K562 (cell line): ENCODE measurements around the gene LYPD5. TPM values are rescaled to one million over a fixed set of nuclear protein-coding genes. Genes with fewer than 3 reads are reported as not detected.

Experiments used
- BACH1 ChIP-seq: fragments of 200-800 bp; sonication (Bioruptor generic); IDR thresholded peaks from 2 replicates; pipeline ENCODE4 v1.6.1; 2016; ENCODE audit warnings: missing genetic modification characterization, missing compliant biosample characterization
- CHD2 ChIP-seq: IDR thresholded peaks from 2 replicates; pipeline ENCODE4 v1.6.1; 2011; ENCODE audit warnings: low read depth, low read length
- EP400 ChIP-seq: fragments of 450-650 bp; IDR thresholded peaks from 2 replicates; pipeline ENCODE4 v1.6.1; 2017; ENCODE audit warnings: antibody characterized with exemption, mild to moderate bottlenecking, moderate library complexity
- FOSL1 ChIP-seq: fragments of 200-800 bp; sonication (Bioruptor generic); conservative IDR thresholded peaks from 2 replicates; pipeline ENCODE4 v1.6.1; 2016; ENCODE audit warnings: missing genetic modification characterization, missing compliant biosample characterization
- HEY1 ChIP-seq: fragments of 250-450 bp; sonication (Bioruptor Pico); IDR thresholded peaks from 2 replicates; pipeline ENCODE4 v1.5.0; 2020; ENCODE audit warnings: mild to moderate bottlenecking, moderate library complexity, borderline replicate concordance
- JUNB ChIP-seq: fragments of 450-650 bp; formaldehyde crosslinking; conservative IDR thresholded peaks from 2 replicates; pipeline ENCODE4 v1.4.0; 2020; ENCODE audit warnings: mild to moderate bottlenecking
- KHSRP ChIP-seq: fragments of 450-650 bp; IDR thresholded peaks from 2 replicates; pipeline ENCODE4 v1.6.1; 2017
- MTA3 ChIP-seq: fragments of 450-650 bp; formaldehyde crosslinking; IDR thresholded peaks from 2 replicates; pipeline ENCODE4 v1.6.1; 2017; ENCODE audit warnings: mild to moderate bottlenecking, borderline replicate concordance
- NCOA1 ChIP-seq: fragments of 450-650 bp; IDR thresholded peaks from 2 replicates; pipeline ENCODE4 v1.6.1; 2016; ENCODE audit warnings: low read depth
- RBM34 ChIP-seq: fragments of 200-400 bp; formaldehyde crosslinking; IDR thresholded peaks from 2 replicates; pipeline ENCODE4 v1.6.1; 2018; ENCODE audit warnings: low read length, borderline replicate concordance; ENCODE audit not compliant: insufficient read depth
- SMAD1 ChIP-seq: fragments of 150-350 bp; IDR thresholded peaks from 2 replicates; pipeline ENCODE4 v1.6.1; 2014; ENCODE audit warnings: low read length, low read depth; ENCODE audit not compliant: partially characterized antibody
- SMAD3 ChIP-seq: fragments of 450-650 bp; formaldehyde crosslinking; conservative IDR thresholded peaks from 2 replicates; pipeline ENCODE4 v1.4.0; 2020; ENCODE audit warnings: mild to moderate bottlenecking
- SP2 ChIP-seq: IDR thresholded peaks from 2 replicates; pipeline ENCODE4 v1.6.1; 2011; ENCODE audit warnings: mild to moderate bottlenecking, low read depth, low read length, moderate library complexity; ENCODE audit not compliant: poor library complexity, severe bottlenecking; ENCODE audit errors: extremely low read depth
- TGIF2 ChIP-seq: sonication (generic); formaldehyde crosslinking; IDR thresholded peaks from 2 replicates; pipeline ENCODE4 v1.8.1; 2022; ENCODE audit warnings: mild to moderate bottlenecking, missing genetic modification reagents, moderate library complexity
- ZNF134 ChIP-seq: fragments of 250-450 bp; sonication (Bioruptor Pico); conservative IDR thresholded peaks from 2 replicates; pipeline ENCODE4 v1.4.0; 2020
- ZNF717 ChIP-seq: fragments of 250-450 bp; sonication (Bioruptor Pico); IDR thresholded peaks from 2 replicates; pipeline ENCODE4 v1.5.0; 2021
- ZNF766 ChIP-seq: fragments of 200-800 bp; sonication (Bioruptor generic); conservative IDR thresholded peaks from 2 replicates; pipeline ENCODE4 v1.6.1; 2016; ENCODE audit warnings: missing genetic modification characterization, missing compliant biosample characterization
- polyA plus RNA-seq, 8 experiments: library from polyadenylated mRNA; depleted of rRNA in 4 of 8; stranded (reverse) in 5 of 8; unstranded in 3 of 8; fragments of >200 nt; fragmentation: Nextera tagmentation in 2 of 8; fragmentation: Illumina TruSeq in 1 of 8; extraction: Ambion mirVana in 2 of 8; extraction: Trizol in 1 of 8; gene quantifications; 2 replicates each; pipeline versions ENCODE4 v1.2.1 to v1.2.3, GENCODE V29; 2011 to 2014; ENCODE audit warnings: inconsistent platforms in 1 of 8, missing spikeins in 1 of 8
- total RNA-seq, 7 experiments: library from RNA; depleted of rRNA in 6 of 7; stranded (reverse); fragments of >200 nt in 6 of 7; fragmentation: Illumina TruSeq in 2 of 7; extraction: Trizol in 2 of 7; gene quantifications; 2 replicates each; pipeline versions ENCODE4 v1.2.1 to v1.2.3, GENCODE V29; 2011 to 2021; ENCODE audit warnings: low replicate concordance in 1 of 7
- TF ChIP-seq, protein P1 (sequence below): sonication (generic); formaldehyde crosslinking; IDR thresholded peaks from 2 replicates; pipeline ENCODE4 v1.8.1; 2023; ENCODE audit warnings: mild to moderate bottlenecking, missing genetic modification reagents, moderate library complexity
- TF ChIP-seq, protein P2 (sequence below): fragments of 250-450 bp; sonication (Bioruptor Pico); IDR thresholded peaks from 2 replicates; pipeline ENCODE4 v1.5.0; 2020; ENCODE audit warnings: mild to moderate bottlenecking
- TF ChIP-seq, protein P3 (sequence below), 2 experiments: fragments of 450-650 bp in 1 of 2; sonication (generic) in 1 of 2; formaldehyde crosslinking; conservative IDR thresholded peaks; 2 replicates each; pipeline versions ENCODE4 v1.4.0 to v1.8.1; 2020 to 2022; ENCODE audit warnings: mild to moderate bottlenecking in 1 of 2, missing genetic modification reagents in 1 of 2
- TF ChIP-seq, protein P4 (sequence below): fragments of 250-450 bp; sonication (Bioruptor Pico); IDR thresholded peaks from 2 replicates; pipeline ENCODE4 v1.8.0; 2022; ENCODE audit warnings: moderate library complexity, mild to moderate bottlenecking, inconsistent platforms
- TF ChIP-seq, protein P5 (sequence below): fragments of 250-450 bp; sonication (Bioruptor Pico); IDR thresholded peaks from 2 replicates; pipeline ENCODE4 v1.5.0; 2021; ENCODE audit warnings: mild to moderate bottlenecking, borderline replicate concordance

The LYPD5 gene
- total and polyA plus RNA-seq, 9 of the 15 experiments (the other 6 are each of a cell fraction or from before 2014, with no cell fraction given) = 0.03 to 0.22 (median 0.10) TPM; not detected in 3

DNA sequence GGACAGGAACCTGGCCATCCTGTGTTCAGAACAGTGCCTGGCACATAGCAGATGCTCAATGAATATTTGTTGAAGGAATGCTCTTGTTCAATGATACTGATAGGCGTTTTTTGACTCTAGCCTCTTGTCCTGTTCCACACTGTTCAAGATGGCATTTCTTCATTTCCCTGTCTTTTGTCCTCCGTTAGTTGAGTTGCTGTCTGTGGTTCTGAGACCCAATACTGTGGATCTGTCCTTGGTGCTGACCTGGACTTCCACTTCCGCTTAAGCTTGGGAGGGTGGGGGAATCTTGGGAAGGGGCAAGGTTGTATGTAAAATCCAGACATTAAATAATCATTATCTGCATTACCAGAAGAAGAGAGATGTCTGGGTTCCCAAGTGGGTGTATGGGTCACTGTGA lies 13.2 kb downstream of the LYPD5 start (continued):
- TF ChIP-seq, protein P1, sequence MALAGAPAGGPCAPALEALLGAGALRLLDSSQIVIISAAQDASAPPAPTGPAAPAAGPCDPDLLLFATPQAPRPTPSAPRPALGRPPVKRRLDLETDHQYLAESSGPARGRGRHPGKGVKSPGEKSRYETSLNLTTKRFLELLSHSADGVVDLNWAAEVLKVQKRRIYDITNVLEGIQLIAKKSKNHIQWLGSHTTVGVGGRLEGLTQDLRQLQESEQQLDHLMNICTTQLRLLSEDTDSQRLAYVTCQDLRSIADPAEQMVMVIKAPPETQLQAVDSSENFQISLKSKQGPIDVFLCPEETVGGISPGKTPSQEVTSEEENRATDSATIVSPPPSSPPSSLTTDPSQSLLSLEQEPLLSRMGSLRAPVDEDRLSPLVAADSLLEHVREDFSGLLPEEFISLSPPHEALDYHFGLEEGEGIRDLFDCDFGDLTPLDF (CRISPR knock-in tag) = peak; percentile 59; the same call in 1 of the 2 replicates
- TF ChIP-seq ZNF717 (no peak), HEY1 (CRISPR knock-in tag) (no peak), SMAD1 (no peak), EP400 (no peak), ZNF134 (no peak), SMAD3 (CRISPR knock-in tag) (peak; percentile 81), MTA3 (no peak), RBM34 (no peak), KHSRP (no peak), ZNF766 (CRISPR knock-in tag) (peak; percentile 96), BACH1 (tag) (peak; percentile 72; the same call in 1 of the 2 replicates), SP2 (no peak), NCOA1 (peak; percentile 98), JUNB (CRISPR knock-in tag) (no peak), FOSL1 (no peak), TGIF2 (peak; percentile 62; the same call in 1 of the 2 replicates), CHD2 (no peak)
- TF ChIP-seq, protein P2, sequence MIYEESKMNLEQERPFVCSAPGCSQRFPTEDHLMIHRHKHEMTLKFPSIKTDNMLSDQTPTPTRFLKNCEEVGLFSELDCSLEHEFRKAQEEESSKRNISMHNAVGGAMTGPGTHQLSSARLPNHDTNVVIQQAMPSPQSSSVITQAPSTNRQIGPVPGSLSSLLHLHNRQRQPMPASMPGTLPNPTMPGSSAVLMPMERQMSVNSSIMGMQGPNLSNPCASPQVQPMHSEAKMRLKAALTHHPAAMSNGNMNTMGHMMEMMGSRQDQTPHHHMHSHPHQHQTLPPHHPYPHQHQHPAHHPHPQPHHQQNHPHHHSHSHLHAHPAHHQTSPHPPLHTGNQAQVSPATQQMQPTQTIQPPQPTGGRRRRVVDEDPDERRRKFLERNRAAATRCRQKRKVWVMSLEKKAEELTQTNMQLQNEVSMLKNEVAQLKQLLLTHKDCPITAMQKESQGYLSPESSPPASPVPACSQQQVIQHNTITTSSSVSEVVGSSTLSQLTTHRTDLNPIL (CRISPR knock-in tag) = no peak
- TF ChIP-seq, protein P3, sequence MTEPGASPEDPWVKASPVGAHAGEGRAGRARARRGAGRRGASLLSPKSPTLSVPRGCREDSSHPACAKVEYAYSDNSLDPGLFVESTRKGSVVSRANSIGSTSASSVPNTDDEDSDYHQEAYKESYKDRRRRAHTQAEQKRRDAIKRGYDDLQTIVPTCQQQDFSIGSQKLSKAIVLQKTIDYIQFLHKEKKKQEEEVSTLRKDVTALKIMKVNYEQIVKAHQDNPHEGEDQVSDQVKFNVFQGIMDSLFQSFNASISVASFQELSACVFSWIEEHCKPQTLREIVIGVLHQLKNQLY (CRISPR knock-in tag; conservative IDR thresholded peaks at IDR 0.05) = peak in 1 of 2 experiments; percentile 95; a peak in 2 of 4 replicates
- TF ChIP-seq, protein P4, sequence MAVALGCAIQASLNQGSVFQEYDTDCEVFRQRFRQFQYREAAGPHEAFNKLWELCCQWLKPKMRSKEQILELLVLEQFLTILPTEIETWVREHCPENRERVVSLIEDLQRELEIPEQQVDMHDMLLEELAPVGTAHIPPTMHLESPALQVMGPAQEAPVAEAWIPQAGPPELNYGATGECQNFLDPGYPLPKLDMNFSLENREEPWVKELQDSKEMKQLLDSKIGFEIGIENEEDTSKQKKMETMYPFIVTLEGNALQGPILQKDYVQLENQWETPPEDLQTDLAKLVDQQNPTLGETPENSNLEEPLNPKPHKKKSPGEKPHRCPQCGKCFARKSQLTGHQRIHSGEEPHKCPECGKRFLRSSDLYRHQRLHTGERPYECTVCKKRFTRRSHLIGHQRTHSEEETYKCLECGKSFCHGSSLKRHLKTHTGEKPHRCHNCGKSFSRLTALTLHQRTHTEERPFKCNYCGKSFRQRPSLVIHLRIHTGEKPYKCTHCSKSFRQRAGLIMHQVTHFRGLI (CRISPR knock-in tag) = 0 out of 2 replicates have a peak, but pooled peaks have one; percentile 19
- TF ChIP-seq, protein P5, sequence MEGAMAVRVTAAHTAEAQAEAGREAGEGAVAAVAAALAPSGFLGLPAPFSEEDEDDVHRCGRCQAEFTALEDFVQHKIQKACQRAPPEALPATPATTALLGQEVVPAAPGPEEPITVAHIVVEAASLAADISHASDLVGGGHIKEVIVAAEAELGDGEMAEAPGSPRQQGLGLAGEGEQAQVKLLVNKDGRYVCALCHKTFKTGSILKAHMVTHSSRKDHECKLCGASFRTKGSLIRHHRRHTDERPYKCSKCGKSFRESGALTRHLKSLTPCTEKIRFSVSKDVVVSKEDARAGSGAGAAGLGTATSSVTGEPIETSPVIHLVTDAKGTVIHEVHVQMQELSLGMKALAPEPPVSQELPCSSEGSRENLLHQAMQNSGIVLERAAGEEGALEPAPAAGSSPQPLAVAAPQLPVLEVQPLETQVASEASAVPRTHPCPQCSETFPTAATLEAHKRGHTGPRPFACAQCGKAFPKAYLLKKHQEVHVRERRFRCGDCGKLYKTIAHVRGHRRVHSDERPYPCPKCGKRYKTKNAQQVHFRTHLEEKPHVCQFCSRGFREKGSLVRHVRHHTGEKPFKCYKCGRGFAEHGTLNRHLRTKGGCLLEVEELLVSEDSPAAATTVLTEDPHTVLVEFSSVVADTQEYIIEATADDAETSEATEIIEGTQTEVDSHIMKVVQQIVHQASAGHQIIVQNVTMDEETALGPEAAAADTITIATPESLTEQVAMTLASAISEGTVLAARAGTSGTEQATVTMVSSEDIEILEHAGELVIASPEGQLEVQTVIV (CRISPR knock-in tag) = no peak
